GM21515 (cell line): Measurements from ENCODE around the gene ENHO.

Experiments
- ATAC-seq: cut with Tn5 transposase; IDR thresholded peaks from one replicate; pipeline ENCODE4 v1.9.1; 2021; ENCODE audit not compliant: unreplicated experiment

Gene ENHO

GRCh38 chr9:34555936-34556525 is 33.2 kb upstream of the ENHO start:
- no peak for ATAC-seq

- no peak for ATAC-seq
Observed at GRCh38 chr9:34555500-34555899, 32.7 kb upstream of the ENHO start.

GRCh38 chr9:34555002-34555348 is 32.2 kb upstream of the ENHO start:
- no peak for ATAC-seq

DNA sequence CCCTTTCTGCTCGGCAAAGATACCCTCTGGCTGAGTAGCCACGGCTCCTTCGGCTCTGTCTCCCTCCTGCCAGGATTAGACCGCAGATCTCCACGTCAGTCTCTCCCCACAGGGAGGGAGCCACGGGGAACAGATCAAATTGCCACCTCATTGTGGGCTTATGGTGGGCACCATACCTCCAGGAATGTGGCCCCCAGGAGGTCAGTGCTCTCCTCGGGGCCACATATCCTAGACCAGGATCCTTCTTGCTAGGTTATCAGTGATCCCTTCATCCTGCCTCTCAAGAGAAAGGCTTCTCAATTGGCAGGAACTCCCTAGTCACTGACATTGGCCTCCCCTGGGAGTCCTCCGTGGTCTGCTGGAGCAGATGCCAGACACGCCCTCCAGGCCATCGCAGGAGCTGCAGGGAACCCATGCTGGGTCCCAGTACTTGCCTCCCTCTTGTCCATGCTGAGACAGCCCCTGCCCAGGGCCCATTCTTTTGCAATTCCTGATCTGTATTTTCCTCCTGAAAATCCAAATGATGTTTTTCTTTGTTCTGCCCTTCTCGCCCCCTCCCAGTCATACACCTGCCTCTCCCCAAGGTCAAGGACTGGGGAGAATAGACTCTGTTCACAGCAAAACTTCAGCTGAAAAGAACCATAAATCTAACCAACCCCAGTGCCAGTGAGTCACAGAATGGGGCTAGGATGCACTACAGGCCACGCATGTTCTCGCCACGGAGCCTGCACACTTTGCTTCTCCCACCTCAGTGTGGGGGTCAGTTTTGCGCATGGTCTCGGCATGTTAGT is 31.6 kb upstream of the ENHO start:
- ATAC-seq = no peak

- ATAC-seq = no peak
Observed at GRCh38 chr9:34553511-34554021, 30.8 kb upstream of the ENHO start.

DNA sequence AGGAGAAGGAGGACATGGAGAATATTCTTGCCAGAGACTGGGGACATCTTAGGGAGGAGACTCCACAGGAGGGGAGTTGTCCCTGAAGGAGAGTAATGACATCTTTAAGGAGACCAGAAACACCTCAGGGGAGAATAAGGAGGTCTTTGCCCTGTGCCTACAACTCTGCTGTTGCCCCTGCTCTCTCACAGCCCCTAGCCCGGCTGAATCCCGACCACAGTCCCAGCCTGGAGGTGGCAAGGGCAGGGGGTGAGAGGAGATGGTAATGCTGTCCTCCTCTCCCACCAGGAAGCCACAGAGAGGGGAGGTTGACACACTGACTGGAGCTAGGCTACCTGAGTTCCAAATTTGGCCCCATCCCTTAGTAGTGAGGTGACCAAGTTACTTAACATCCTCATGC is 30.2 kb upstream of the ENHO start:
- ATAC-seq = no peak

DNA sequence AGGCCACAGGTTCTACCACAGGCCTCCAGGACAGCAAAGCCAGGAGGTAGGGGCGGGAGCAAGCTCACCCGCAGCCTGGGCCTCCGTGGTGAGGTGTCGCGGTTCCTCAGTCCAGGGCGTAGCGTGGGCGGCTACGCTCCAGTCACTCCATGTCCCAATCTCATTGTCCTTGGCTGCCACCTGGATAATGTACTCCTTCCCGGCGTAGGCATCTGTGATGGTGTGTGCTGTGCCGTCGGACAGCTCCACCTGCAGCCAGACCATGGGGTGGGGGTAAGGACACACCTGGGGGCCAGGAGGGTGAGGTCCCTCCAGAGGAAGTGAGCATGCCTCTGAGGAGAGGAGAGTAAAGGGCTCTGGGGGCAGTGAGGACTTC is 29.8 kb upstream of the ENHO start:
- no peak for ATAC-seq

DNA sequence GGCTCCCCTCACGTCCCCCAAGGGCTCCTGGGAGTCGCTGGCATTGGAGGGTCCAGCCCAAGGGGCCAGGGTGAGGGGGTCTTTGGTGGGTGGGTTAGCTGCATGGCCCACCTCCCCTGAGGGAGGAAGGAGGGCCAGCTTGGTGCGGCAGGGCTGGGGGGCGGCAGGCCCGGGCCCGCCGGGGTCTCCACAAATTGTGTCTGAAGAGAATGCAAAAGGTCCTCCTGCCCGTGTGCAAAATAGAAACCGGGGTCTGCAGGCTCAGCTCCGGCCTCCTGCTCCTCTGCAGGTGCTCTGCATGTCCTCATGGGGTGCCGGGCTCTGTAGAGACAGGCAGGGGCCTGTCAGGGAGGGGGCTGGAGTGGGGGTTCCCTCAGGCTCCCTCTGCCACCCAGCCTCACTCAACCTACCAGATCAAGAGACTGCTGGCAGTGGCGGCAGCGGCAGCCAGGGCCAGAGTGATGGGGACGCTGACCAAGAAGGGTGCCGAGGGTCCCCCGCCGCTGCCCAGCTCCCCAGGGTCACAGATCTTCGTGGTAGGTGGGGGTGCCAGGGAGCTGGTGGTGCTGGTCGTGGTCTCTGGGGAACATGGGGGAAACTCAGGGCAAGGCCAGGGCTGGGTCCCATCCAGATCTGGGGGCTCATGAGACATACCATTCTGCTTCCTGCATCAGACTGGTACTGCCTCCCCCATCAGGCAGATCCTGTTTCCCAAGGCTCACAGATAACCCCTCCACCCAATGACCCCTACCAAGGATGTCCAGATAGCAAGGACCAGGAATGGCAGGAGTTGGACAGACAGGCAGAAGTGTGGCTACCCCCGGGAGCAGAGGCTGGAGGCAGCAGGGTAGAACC is 29.2 kb upstream of the ENHO start:
- no peak for ATAC-seq

DNA sequence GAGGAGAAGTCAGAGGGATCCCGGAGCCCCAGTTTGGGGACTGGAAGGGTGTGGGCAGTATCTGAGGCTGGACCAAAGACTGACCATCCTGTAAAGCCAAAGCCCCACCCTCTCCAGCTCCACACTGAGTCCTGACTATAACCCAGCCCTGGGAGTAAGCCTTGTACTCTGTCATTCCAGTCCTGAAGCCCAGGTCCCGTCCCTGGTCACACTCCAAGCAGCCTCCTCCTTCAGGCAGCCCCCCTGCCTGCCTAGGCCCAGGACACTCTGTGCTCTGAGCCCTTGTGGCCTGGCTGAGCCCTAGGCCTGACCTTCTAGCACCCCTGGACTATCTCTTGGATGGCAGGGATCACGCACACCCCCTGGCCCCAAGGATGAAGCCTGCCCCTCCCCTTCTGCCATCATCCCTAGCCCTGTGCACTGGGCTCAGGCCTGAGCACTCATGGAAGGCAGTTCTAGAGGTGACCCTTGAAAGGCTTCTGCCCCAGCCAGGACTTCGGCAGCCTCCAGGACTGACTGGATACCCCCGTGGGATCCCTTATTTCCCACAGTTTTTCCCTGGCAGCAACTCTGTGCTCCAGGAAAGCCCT is 28.0 kb upstream of the ENHO start:
- ATAC-seq = no peak

GRCh38 chr9:34550016-34550680 is 27.4 kb upstream of the ENHO start:
- no peak for ATAC-seq

DNA sequence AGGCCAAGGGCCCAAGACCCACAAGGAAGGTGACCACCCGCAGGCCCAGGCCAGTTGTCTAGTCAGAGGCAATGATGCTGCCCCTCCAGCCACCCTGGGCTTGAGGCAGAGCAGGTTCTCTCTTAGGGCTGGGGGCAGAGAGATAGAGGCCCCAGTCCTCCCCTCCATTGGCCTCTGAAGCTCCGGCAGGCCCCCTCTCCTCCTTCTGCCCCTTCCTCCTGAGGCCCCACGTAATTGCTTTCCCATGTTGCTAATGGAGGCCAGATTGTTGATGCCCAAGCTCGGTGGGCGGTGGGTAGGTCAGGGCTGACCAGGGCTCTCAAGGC is 26.6 kb upstream of the ENHO start:
- no peak for ATAC-seq

DNA sequence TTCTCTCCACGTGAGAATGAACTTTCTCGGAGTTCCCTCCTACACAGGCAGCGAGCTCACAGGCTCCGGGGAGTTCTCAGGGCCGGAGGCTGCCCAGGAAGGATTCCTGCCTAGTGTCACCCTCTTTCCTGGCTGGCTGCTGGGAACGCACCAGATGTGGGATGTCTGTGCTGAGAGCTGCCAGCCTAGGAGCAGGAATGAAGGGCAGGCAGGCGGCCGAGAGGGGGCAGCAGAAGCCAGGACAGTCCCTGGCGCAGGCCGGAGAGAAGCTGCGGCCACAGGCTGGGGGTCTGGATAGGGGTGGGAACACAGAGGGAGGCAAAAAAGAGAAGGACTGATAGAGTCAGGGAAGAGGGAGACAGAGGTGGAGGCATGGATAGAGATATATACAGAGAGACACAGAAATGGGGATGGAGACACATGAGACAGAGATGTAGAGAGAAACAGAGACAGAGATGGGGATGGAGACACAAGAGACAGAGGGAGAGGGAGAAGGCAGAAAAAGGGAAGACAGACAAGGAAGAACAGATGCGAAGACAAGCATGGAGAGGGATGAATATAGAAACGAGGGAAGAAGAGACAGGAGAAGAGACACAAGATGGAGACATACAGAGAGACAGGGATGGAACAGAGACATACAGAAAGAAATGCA is 25.3 kb upstream of the ENHO start:
- ATAC-seq = no peak

GRCh38 chr9:34546834-34547827 is 24.3 kb upstream of the ENHO start:
- ATAC-seq = no peak

- ATAC-seq = no peak
Observed at GRCh38 chr9:34546102-34546833, 23.5 kb upstream of the ENHO start.

GRCh38 chr9:34545497-34545896 is 22.7 kb upstream of the ENHO start:
- no peak for ATAC-seq

DNA sequence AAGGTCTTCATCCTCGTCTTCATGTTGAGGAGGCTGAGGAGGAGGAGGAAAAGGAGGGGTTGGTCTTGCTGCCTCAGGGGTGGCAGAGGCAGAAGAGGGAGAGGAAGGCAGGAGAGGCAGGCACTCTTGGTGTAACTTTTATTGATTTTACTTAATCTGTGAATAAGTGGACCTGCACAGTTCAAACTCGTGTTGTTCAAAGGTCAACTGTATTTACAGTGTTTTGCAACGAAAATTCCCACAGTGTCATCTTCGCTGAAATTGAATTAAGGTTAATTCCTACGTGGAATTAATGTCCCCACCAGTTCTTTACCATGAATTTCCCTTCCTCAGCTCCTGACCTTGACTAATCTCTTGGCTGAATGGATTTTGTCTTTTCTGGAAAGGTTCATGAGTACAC is 21.2 kb upstream of the ENHO start:
- ATAC-seq = no peak

GRCh38 chr9:34541540-34541939 is 18.8 kb upstream of the ENHO start:
- no peak for ATAC-seq

DNA sequence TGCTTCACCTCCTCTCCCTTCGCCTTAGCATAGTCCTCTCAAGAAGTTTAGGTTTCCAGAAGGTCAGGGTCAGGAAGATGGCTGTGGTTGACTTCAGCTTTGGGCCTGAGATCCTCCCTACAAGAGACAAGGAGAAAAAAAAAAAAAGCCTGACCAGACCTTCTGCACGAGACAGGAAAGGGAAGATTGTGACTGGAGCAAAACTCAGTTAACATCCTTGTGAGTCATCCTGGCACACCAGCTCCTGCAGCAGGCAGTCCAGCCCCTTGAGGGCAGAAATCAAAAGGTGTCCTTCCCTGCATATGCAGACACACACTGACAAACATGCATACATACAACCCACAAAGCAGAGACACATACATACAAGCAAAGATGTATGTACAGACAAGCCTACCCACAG is 18.0 kb upstream of the ENHO start:
- ATAC-seq = no peak

DNA sequence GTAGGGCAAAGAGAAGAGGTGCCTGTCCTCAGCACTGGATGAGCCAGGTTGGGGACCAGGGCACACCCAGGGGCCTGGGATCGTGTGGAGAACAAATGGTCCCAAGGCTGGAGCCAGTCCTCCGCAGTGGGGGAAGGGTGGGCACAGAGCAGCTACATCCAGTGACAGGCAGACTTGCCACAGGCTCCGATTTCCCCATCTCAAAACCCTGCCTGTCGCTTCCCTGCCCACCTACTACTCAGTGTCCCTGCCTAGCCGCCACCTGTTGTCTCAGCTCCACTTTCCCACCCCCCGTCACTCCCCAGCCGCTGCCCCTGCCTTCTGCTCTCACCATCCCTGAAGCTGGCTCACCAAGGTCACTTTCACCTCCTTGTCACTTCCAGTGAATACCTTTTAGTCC is 13.9 kb upstream of the ENHO start:
- ATAC-seq = no peak
